Right atrium auricular region (tissue), 2 donors: ENCODE results near the gene RCSD1. TPM values are rescaled to one million over a fixed set of nuclear protein-coding genes. Genes with fewer than 3 reads are reported as not detected.
A peak's percentile ranks its signal among the peaks of the same experiment; 100 is the strongest.

Experiments
- DNase-seq: peaks from one replicate; pipeline ENCODE4 v3.0.0-alpha.2; 2019; ENCODE audit warnings: low spot score
- H3K27ac ChIP-seq, 2 donors: fragments of 200-600 bp; sonication (generic); 1 replicate in 1 of 2; 2 replicates in 1 of 2; pipeline ENCODE4 v1.5.1; 2016 to 2019
- H3K27me3 ChIP-seq, 2 donors: fragments of 200-600 bp; sonication (generic); one replicate each; pipeline versions ENCODE4 v1.5.1 to v1.6.0; 2017 to 2019
- H3K36me3 ChIP-seq: fragments of 200-600 bp; sonication (generic); one replicate; pipeline ENCODE4 v1.5.1; 2016
- H3K4me1 ChIP-seq, 2 donors: fragments of 200-600 bp; sonication (generic); one replicate each; pipeline versions ENCODE4 v1.5.1 to v1.6.0; 2017 to 2019
- H3K4me3 ChIP-seq, 2 donors: fragments of 200-600 bp; sonication (generic); 1 replicate in 1 of 2; 2 replicates in 1 of 2; pipeline ENCODE4 v1.5.1; 2017 to 2019; ENCODE audit warnings: mild to moderate bottlenecking in 1 of 2, moderate library complexity in 1 of 2
- H3K9me3 ChIP-seq, 2 donors: fragments of 200-600 bp; sonication (generic); one replicate each; pipeline ENCODE4 v1.5.1; 2019
- total RNA-seq, 2 donors: library from RNA; depleted of rRNA; stranded (reverse); fragments of >200 nt; gene quantifications; one replicate each; pipeline ENCODE4 v1.1.0, GENCODE V29; 2016
- TF ChIP-seq, protein P1 (sequence below), 2 donors: fragments of 200-600 bp; sonication (generic); IDR thresholded peaks; one replicate each; pipeline ENCODE4 v1.5.1; 2019; ENCODE audit warnings: antibody characterized with exemption in 2 of 2

The RCSD1 gene
- total RNA-seq, 2 donors from 2014 or later, result 26.5 to 39.3 TPM

DNA sequence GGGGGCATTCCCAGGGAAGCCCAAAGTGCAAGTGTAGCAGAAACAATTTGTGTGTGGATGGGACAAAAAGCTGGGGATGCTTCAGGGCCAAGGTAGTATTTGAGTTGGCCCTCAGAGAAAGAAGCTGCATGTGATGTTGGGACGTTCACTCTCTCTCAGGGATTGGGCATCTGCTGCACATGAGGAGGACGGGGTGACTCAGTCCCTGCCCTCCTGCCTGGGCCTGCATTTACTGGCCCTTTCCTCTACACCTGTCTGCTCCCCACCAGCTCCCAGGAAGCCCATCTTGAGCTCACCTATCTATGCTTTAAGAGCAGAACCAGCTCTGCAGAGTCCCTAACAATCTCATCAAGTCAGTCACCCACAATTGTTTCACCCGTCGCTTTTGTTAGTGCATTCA lies 68.3 kb downstream of the RCSD1 start:
- H3K4me3 ChIP-seq, result no peak overlapping the region
- peaks cover 45% of the 10 kb centered on the region for H3K36me3 ChIP-seq
- H3K27me3 ChIP-seq, result no peaks in the 10 kb centered on the region
- H3K4me1 ChIP-seq, result peaks cover 0 to 27% of the 10 kb centered on the region in 2 donors
- TF ChIP-seq, protein P1, sequence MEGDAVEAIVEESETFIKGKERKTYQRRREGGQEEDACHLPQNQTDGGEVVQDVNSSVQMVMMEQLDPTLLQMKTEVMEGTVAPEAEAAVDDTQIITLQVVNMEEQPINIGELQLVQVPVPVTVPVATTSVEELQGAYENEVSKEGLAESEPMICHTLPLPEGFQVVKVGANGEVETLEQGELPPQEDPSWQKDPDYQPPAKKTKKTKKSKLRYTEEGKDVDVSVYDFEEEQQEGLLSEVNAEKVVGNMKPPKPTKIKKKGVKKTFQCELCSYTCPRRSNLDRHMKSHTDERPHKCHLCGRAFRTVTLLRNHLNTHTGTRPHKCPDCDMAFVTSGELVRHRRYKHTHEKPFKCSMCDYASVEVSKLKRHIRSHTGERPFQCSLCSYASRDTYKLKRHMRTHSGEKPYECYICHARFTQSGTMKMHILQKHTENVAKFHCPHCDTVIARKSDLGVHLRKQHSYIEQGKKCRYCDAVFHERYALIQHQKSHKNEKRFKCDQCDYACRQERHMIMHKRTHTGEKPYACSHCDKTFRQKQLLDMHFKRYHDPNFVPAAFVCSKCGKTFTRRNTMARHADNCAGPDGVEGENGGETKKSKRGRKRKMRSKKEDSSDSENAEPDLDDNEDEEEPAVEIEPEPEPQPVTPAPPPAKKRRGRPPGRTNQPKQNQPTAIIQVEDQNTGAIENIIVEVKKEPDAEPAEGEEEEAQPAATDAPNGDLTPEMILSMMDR (IDR thresholded peaks at IDR 0.05), result no peak
- H3K9me3 ChIP-seq, result no peaks in the 10 kb centered on the region
- DNase-seq, result no peak
- peak overlapping the region; percentile 67 to 86 for H3K27ac ChIP-seq

DNA sequence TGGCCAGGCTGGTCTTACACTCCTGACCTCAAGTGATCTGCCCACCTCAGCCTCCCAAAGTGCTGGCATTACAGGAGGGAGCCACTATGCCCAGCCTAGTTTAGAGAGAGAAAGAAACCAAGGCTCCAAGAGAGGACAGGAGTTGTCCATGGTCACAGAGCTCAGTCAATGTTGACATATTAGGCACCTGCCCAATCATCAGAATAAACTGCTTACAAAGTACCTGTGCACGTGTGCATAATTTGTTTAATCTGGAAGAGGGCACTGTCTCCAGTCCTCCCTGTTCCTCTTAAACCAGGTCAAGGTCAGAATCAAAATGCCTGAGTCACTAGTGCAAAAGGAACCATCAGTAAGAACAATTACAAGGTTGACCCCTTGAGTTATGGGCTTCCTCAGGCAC lies 71.5 kb downstream of the RCSD1 start:
- H3K36me3 ChIP-seq, result peaks cover 25% of the 10 kb centered on the region

DNA sequence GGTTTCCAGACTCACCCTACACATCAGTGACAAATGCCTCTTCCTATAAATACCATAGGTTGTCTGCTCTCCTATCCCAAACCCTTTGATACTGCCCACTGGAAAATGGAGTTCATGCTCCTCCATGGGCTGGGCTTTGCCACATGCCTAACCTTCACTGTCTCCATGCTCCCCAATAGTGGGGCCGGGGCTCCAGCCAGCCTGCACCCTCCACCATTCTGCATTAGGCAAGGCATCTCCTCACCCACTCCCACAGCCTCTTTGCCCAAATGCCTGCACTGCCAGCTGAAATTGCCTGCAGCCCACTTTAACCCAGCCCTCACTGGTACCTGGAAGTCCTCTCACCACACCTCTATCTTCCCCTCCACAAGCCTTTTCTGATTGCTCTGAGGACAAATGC lies 73.5 kb downstream of the RCSD1 start:
- H3K9me3 ChIP-seq, result no peaks in the 10 kb centered on the region
- TF ChIP-seq, protein P1 (IDR thresholded peaks at IDR 0.05), result no peak
- peaks cover 19% of the 10 kb centered on the region for H3K36me3 ChIP-seq

More for the DNA sequence above, 71.5 kb downstream of the RCSD1 start:
- Histone ChIP-seq H3K4me1 (peaks cover 0 to 33% of the 10 kb centered on the region in 2 donors), H3K27me3 (no peaks in the 10 kb centered on the region), H3K9me3 (no peaks in the 10 kb centered on the region), H3K4me3 (no peak overlapping the region), H3K27ac (no peak overlapping the region)
- TF ChIP-seq, protein P1 (IDR thresholded peaks at IDR 0.05), result no peak
- no peak for DNase-seq

DNA sequence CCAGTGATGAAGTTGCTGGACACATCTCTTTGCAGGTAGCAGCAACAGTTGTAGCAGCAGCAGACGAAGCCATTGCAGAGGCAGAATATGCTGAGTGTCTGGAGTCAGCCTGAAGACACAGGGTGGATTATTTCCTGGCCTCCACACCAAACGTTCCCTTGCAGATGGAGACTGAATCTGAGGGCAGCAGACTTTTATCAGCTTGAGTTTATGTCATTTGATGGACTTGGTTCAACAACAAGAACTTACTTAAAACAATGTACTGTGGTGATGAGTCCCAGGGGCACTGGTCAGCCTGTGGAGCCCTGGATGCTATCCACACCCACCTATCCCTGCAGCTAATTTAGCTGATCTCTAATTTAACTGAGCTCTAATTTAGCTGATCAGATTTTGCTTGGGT lies 74.7 kb downstream of the RCSD1 start:
- Histone ChIP-seq H3K4me3 (no peak overlapping the region), H3K36me3 (peaks cover 11% of the 10 kb centered on the region), H3K4me1 (peaks cover 0 to 14% of the 10 kb centered on the region in 2 donors), H3K27me3 (no peaks in the 10 kb centered on the region), H3K9me3 (no peaks in the 10 kb centered on the region), H3K27ac (no peak overlapping the region)
- no peak for DNase-seq
- TF ChIP-seq, protein P1 (IDR thresholded peaks at IDR 0.05), result no peak

More for the DNA sequence above, 73.5 kb downstream of the RCSD1 start:
- no peak overlapping the region for H3K4me3 ChIP-seq
- DNase-seq, result no peak
- no peaks in the 10 kb centered on the region for H3K27me3 ChIP-seq
- H3K4me1 ChIP-seq, result peaks cover 0 to 15% of the 10 kb centered on the region in 2 donors
- no peak overlapping the region for H3K27ac ChIP-seq

DNA sequence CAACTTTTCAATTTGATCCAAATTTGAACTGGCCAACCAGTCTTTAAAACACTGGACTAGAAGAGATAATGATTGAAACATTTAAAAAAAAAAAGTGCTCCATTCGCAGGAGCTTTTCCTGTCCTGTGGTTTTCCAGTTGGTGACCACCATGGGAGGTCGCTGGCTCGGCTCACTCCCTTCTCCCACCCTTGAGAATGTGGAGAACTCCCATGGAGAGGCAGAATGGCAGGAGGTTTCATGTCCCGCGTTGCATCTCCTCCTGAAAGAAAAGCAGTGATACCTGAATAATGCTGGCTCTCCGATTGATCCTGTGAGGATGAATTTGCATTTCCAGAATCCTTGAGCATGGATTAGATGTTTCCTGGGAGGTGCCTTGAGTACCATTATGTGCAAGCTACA lies 75.2 kb downstream of the RCSD1 start:
- H3K27me3 ChIP-seq, result no peaks in the 10 kb centered on the region
- H3K4me1 ChIP-seq, result peaks cover 0 to 14% of the 10 kb centered on the region in 2 donors
- no peaks in the 10 kb centered on the region for H3K9me3 ChIP-seq
- no peak overlapping the region for H3K27ac ChIP-seq
- H3K36me3 ChIP-seq, result peaks cover 9% of the 10 kb centered on the region
- DNase-seq, result peak; percentile 49
- H3K4me3 ChIP-seq, result no peak overlapping the region
- TF ChIP-seq, protein P1 (IDR thresholded peaks at IDR 0.05), result no peak

DNA sequence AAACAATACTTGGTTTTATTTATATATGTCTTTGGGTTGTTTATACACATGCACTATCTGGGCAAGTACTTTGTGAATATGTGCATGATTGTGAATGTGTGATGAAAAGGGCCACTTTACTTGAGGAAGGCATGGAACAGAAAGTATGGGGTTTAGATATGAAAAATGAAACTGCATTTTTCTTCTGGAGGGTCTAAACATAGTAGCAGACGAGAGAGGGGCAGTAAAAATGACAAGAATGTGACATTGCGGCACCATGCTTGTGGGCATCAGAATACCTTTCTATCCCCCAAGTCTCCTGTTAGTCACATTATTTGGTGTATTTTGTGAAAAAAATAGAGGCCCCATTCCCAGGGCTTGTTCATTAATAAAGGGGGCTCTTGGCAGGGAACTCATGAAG lies 76.3 kb downstream of the RCSD1 start:
- peaks cover 0 to 7% of the 10 kb centered on the region in 2 donors for H3K4me1 ChIP-seq
- no peak overlapping the region for H3K27ac ChIP-seq
- H3K9me3 ChIP-seq, result no peaks in the 10 kb centered on the region
- no peaks in the 10 kb centered on the region for H3K27me3 ChIP-seq
- DNase-seq, result no peak
- TF ChIP-seq, protein P1 (IDR thresholded peaks at IDR 0.05), result no peak
- H3K4me3 ChIP-seq, result no peak overlapping the region
- peaks cover 9% of the 10 kb centered on the region for H3K36me3 ChIP-seq
